Measurements from ENCODE around the gene ATOH8. TPM values are rescaled to one million over a fixed set of nuclear protein-coding genes. Genes with fewer than 3 reads are reported as not detected.

The ATOH8 gene
- polyA plus RNA-seq, 2 of the 4 experiments (the other 2 are of a cell fraction): 1.8 to 20.0 TPM

DNA sequence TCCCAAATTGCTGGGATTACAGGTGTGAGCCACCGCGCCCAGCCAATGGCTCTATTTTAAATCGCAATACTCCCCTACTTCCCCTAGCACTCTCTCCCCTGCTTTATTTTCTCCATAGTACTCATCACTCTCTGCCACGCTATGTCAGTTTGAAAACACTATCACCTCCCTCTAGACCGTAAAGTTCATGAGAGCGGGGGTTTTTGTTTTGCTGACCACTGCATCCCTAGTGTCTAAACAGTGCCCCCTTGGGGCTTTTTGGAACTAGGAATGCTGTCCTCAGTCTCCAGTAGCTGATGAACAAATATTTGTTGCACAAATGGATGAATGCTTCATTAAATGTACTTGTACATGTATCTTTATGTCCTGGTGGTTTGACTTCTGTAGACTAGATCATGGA is 44.1 kb downstream of the ATOH8 start:
- Histone ChIP-seq H3K4me3 (no peak overlapping the region), H3K4me2 (no peak overlapping the region), H3K9me3 (peaks cover 10% of the 10 kb centered on the region; the same call in 2 of the 3 replicates), H3K27ac (peak overlapping the region in 1 of 2 experiments; percentile 6; a peak in 2 of 6 replicates), H3K4me1 (peaks cover 43% of the 10 kb centered on the region)
- CTCF ChIA-PET: interaction anchor here (0.5 to 4.6 kb wide), 14 partner anchors 16 to 236 kb away, joined by 3 to 52 read pairs (median 4); partner anchors contain the start of gene ATOH8
- FAIRE-seq (no peak), ATAC-seq (peak in 1 of 2 experiments; percentile 46; a peak in 2 of 6 replicates), DNase-seq (ENCODE audit: low read depth in 1 of 2, low spot score in 1 of 2) (peak; percentile 26 to 43)
- WGBS (ENCODE audit: missing lambda C conversion rate): 84% methylated on average over 6 of the region's 6 CpGs
- POLR2A ChIA-PET: no interaction called here
- TF ChIP-seq NPAS2 (CRISPR knock-in tag; IDR thresholded peaks at IDR 0.05; ENCODE audit: borderline replicate concordance) (no peak), FOSL2 (IDR thresholded peaks at IDR 0.05) (no peak), FOSL2 (CRISPR knock-in tag; IDR thresholded peaks at IDR 0.05) (no peak), RCOR1 (IDR thresholded peaks at IDR 0.05; ENCODE audit: low read depth, low read length) (no peak), POLR2AphosphoS2 (conservative IDR thresholded peaks at IDR 0.05; ENCODE audit: low read length) (no peak), RAD21 (conservative IDR thresholded peaks at IDR 0.05 in 1 of 2, IDR thresholded peaks at IDR 0.05 in 1 of 2) (peak; percentile 64 to 75), ZC3H11A (IDR thresholded peaks at IDR 0.05) (no peak), SMC3 (IDR thresholded peaks at IDR 0.05) (peak; percentile 53; the same call in 2 of the 3 replicates), CBX2 (IDR thresholded peaks at IDR 0.05; ENCODE audit: borderline replicate concordance, low read depth) (no peak), MAFK (IDR thresholded peaks at IDR 0.05; ENCODE audit: partially characterized antibody) (peak; percentile 48), RNF2 (IDR thresholded peaks at IDR 0.05; ENCODE audit: borderline replicate concordance, low read depth) (no peak), RFX5 (IDR thresholded peaks at IDR 0.05) (no peak), HOXB13 (CRISPR knock-in tag; IDR thresholded peaks at IDR 0.05; ENCODE audit: low read depth) (no peak), JUNB (IDR thresholded peaks at IDR 0.05) (no peak), ZSCAN20 (CRISPR knock-in tag; IDR thresholded peaks at IDR 0.05) (no peak), FOSB (CRISPR knock-in tag; IDR thresholded peaks at IDR 0.05) (no peak)
- TF ChIP-seq, protein P1, sequence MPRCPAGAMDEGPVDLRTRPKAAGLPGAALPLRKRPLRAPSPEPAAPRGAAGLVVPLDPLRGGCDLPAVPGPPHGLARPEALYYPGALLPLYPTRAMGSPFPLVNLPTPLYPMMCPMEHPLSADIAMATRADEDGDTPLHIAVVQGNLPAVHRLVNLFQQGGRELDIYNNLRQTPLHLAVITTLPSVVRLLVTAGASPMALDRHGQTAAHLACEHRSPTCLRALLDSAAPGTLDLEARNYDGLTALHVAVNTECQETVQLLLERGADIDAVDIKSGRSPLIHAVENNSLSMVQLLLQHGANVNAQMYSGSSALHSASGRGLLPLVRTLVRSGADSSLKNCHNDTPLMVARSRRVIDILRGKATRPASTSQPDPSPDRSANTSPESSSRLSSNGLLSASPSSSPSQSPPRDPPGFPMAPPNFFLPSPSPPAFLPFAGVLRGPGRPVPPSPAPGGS (IDR thresholded peaks at IDR 0.05): no peak
- TF ChIP-seq, protein P2, sequence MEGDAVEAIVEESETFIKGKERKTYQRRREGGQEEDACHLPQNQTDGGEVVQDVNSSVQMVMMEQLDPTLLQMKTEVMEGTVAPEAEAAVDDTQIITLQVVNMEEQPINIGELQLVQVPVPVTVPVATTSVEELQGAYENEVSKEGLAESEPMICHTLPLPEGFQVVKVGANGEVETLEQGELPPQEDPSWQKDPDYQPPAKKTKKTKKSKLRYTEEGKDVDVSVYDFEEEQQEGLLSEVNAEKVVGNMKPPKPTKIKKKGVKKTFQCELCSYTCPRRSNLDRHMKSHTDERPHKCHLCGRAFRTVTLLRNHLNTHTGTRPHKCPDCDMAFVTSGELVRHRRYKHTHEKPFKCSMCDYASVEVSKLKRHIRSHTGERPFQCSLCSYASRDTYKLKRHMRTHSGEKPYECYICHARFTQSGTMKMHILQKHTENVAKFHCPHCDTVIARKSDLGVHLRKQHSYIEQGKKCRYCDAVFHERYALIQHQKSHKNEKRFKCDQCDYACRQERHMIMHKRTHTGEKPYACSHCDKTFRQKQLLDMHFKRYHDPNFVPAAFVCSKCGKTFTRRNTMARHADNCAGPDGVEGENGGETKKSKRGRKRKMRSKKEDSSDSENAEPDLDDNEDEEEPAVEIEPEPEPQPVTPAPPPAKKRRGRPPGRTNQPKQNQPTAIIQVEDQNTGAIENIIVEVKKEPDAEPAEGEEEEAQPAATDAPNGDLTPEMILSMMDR (IDR thresholded peaks at IDR 0.05): peak; percentile 44

- POLR2A ChIA-PET: no interaction called here
- CTCF ChIA-PET: interaction anchor here (0.6 to 35.1 kb wide), 8 partner anchors 13 to 282 kb away, joined by 3 to 1675 read pairs (median 7); partner anchors contain the start of gene ATOH8
- H3K4me2 ChIP-seq: peak overlapping the region; percentile 39
These were observed 45.6 kb downstream of the ATOH8 start for GRCh38 chr2:85799215-85799956.

More at GRCh38 chr2:85799215-85799956, 45.6 kb downstream of the ATOH8 start:
- DNase-seq (ENCODE audit: low read depth in 1 of 2, low spot score in 1 of 2): peak; percentile 59 to 77
- no peak for FAIRE-seq
- peak; percentile 73 to 82 for ATAC-seq
- Histone ChIP-seq H3K4me3 (no peak overlapping the region), H3K9me3 (peaks cover 10% of the 10 kb centered on the region; the same call in 2 of the 3 replicates), H3K4me1 (peaks cover 29% of the 10 kb centered on the region), H3K27ac (peak overlapping the region; percentile 51 to 76)
- TF ChIP-seq E2F6 (IDR thresholded peaks at IDR 0.05; ENCODE audit: borderline replicate concordance, low read depth) (peak; percentile 84), FOSB (CRISPR knock-in tag; IDR thresholded peaks at IDR 0.05) (no peak), FOSL2 (IDR thresholded peaks at IDR 0.05) (peak; percentile 26; the same call in 1 of the 2 replicates), FOSL2 (CRISPR knock-in tag; IDR thresholded peaks at IDR 0.05) (peak; percentile 54)
- TF ChIP-seq, protein P3, sequence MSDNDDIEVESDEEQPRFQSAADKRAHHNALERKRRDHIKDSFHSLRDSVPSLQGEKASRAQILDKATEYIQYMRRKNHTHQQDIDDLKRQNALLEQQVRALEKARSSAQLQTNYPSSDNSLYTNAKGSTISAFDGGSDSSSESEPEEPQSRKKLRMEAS (IDR thresholded peaks at IDR 0.05): peak; percentile 89
- 41% methylated on average over 11 of the region's 11 CpGs for WGBS (ENCODE audit: missing lambda C conversion rate)

Data from A549 (cell line).